Measurements from ENCODE around the gene UBE2Q1.
A peak's percentile ranks its signal among the peaks of the same experiment; 100 is the strongest.

Gene UBE2Q1

DNA sequence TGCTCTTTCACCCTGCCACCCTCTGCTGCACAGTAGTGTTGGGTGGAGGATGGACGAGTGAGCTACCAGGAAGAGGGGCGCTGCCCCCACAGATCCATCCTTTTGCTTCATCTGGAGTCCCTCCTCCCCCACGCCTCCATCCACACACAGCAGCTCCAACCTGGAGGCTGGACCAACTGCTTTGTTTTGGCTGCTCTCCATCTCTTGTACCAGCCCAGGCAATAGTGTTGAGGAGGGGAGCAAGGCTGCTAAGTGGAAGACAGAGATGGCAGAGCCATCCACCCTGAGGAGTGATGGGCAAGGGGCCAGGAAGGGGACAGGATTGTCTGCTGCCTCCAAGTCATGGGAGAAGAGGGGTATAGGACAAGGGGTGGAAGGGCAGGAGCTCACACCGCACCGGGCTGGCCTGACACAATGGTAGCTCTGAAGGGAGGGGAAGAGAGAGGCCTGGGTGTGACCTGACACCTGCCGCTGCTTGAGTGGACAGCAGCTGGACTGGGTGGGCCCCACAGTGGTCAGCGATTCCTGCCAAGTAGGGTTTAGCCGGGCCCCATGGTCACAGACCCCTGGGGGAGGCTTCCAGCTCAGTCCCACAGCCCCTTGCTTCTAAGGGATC is 17.6 kb upstream of the UBE2Q1 start:
- no peak for DNase-seq

DNA sequence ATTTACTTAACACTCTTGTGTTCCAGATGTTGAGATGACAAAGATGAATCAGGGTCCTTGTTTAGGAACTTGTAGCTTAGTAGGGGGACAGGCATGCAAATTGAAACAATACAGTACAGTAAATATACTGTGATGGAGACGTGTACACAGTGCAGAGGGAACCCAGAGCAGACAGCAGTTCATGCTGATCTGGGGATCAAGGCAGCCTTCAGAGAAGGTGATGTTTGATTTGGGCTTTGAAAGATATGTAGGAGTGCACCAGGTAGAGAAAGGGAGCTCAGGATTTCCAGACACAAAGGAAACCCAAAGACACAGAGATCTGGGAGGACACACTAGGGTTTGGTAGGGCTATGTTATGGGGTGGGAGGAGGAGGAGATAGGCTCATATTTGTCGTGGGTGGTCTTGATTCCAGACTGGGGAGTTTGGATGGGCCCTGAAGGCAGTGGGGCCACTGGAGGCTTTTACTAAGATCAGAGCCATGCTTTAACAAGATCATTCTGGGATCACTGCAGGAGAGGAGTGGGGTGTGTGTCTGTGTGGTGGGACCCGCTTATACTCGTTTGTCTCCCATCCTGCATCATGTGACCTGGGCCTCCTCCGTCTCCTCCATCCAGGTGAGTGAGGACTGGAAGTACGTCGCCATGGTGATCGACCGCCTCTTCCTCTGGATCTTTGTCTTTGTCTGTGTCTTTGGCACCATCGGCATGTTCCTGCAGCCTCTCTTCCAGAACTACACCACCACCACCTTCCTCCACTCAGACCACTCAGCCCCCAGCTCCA is 16.9 kb upstream of the UBE2Q1 start:
- DNase-seq = no peak

DNA sequence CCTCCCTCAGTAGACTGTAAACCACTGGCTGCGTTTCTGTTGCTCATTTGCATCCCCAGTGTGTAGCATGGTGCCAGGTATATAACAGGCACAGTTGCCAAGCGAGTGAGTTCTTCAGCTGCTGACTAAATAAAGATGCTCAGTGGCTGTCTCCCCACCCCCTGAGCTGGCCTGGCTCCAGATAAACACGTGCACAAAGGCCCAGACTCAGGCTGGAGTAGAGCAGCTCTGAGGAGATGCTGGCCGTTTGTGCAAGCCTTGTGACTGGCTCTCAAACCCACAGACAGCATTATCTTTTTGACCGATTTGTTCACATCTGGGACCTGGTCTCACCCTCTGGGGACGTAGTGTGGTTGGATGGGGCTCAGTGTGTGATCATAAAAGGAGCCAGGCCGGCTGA is 16.3 kb upstream of the UBE2Q1 start:
- no peak for DNase-seq

DNA sequence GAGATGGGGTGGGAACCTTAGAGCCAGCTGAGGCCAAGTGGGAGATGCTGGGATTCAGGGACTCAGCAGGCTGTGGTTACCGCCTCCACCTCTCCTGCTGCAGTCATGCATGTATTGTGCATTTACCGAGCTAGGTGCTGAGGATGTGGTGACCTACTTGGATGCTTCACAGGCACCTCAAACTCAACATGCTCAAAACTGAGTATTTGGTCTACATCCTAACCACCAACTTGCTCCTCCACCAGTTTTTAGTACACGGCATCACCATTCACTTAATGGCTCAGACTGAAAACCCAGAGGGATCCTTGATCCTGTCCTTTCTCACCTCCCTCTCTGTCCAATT is 14.7 kb upstream of the UBE2Q1 start:
- no peak for DNase-seq

DNA sequence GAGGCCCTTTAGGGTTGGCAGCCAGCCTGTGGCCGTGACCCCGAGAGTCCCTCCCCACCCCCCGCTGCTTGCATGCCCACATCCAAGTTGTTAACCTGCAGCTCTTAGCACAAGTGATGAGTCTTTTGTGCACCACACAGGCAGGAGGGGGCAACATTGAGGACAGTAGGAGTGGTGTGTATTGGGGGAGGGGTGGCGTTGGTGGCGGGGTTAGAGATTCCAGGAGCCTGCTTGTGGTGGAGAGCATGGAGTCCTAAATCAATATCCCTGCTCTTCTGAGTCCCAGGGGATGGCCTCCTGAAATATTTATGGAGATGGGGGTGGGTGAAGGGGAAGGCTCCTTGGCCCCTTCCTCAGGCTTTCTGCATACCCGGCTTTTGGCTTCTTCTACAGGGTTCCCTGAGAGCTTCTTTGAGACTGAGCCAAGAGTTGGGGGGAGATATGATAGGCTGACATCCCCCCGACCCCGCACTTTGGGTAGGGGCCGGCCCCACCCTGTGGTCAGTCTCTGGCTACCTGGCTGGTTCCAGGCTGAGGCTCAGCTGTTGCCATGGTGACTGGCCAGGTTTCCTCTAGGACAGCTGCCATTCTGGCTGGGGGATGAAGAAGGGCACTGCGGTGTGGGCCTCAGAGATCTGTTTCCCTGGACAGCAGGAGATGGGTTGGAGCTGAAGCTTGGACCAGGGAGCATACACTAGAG is 14.2 kb upstream of the UBE2Q1 start:
- no peak for DNase-seq

DNA sequence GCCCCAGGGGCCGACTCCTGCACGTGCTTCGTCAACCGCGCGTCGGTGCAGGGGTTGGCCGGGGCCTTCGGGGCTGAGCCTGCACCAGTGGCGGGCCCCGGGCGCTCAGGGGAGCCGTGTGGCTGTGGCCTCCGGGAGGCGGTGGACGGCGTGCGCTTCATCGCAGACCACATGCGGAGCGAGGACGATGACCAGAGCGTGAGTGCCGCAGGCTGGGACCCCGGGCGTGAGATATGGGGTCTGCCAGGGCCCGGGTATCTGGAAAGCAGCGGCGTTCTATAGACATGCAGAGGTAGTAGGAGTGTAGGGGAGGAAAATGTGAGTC is 13.5 kb upstream of the UBE2Q1 start:
- no peak for DNase-seq

DNA sequence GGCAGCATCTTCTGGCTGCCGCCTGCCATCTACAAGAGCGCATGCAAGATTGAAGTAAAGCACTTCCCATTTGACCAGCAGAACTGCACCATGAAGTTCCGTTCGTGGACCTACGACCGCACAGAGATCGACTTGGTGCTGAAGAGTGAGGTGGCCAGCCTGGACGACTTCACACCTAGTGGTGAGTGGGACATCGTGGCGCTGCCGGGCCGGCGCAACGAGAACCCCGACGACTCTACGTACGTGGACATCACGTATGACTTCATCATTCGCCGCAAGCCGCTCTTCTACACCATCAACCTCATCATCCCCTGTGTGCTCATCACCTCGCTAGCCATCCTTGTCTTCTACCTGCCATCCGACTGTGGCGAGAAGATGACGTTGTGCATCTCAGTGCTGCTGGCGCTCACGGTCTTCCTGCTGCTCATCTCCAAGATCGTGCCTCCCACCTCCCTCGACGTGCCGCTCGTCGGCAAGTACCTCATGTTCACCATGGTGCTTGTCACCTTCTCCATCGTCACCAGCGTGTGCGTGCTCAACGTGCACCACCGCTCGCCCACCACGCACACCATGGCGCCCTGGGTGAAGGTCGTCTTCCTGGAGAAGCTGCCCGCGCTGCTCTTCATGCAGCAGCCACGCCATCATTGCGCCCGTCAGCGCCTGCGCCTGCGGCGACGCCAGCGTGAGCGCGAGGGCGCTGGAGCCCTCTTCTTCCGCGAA is 12.9 kb upstream of the UBE2Q1 start:
- DNase-seq = no peak

DNA sequence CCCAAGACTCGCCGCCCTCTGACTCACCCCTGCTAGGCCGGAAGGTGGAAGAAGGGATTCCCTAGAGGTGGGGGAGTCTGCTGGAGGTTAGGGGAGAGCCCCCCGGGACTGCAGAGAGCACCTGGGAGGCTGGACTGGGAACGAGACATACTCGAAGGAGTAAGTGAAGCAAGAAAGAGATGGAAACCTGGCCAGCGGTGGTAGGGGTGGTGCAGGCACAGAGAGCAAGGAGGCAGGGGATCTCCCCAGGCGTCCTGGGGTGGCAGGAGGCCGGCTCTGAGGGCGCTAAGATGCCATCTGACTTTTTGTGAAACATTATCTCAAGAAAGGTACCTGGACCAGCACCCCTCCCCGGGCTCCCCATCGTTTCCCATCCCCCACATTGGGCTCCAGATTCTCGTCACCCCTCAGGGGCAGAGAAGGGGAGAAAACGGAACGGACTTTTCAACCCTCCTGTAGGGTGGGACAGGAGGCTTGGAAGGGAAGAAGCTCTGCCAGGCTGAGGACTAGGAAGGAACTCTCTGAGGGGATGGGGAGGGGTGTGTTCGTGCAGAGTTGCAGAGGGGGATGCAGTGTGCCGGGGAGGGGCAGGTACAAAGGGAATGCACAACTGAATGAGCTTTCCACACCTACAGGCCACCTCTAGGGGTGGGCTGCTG is 9.8 kb upstream of the UBE2Q1 start:
- DNase-seq = no peak

DNA sequence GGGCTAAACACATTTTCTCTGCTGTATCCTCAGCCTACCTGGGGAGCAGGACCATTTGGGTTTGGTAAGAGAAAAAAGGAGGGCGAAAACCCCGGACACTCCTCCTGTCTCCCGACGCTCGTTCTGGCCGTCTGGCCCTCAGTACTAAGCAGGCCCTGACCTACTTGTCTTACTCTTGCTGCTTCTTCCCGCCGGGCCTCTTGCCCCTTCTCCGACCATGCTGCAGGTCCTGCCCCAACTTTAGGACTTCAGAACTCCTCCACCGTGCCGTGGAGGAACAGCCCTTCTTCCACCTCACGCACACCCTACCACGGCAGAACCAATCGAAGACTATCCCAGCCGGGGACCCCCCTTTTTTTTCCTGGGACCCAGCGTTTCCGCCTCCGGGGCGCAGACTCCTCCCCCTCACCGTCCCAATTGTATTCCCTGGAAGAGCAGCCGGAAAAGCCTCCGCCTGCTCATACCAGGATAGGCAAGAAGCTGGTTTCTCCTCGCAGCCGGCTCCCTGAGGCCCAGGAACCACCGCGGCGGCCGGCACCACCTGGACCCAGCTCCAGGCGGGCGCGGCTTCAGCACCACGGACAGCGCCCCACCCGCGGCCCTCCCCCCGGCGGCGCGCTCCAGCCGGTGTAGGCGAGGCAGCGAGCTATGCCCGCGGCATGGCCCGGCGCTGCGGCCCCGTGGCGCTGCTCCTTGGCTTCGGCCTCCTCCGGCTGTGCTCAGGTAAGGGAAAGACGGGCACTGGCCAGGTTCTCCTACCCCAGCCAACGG is 9.1 kb upstream of the UBE2Q1 start, which contains the start of gene CHRNB2:
Gene CHRNB2, plus strand, starts transcription at position 393 of the 771 bp plus-strand sequence. Its CDS starts 267 bp downstream, at position 660.
- peak; percentile 83 for DNase-seq

DNA sequence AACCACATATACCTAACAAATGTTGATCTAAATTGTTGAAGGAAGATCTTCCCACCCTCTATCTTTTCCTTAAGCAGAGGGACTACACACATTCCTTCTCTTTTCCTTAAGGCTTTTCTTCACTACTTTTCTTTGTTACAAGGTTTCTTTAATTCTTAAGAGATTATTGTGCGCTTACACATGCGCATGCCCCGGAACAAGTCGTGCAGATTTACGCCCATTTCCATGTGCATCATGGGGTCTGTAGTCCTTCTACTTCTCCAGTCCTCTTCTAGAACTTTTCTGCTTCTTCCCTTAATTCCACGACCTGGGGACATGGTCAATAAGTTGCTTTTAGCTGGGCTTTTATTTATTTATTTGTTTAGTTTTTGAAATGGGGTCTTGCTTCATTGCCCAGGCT is 7.4 kb upstream of the UBE2Q1 start:
- DNase-seq = no peak

DNA sequence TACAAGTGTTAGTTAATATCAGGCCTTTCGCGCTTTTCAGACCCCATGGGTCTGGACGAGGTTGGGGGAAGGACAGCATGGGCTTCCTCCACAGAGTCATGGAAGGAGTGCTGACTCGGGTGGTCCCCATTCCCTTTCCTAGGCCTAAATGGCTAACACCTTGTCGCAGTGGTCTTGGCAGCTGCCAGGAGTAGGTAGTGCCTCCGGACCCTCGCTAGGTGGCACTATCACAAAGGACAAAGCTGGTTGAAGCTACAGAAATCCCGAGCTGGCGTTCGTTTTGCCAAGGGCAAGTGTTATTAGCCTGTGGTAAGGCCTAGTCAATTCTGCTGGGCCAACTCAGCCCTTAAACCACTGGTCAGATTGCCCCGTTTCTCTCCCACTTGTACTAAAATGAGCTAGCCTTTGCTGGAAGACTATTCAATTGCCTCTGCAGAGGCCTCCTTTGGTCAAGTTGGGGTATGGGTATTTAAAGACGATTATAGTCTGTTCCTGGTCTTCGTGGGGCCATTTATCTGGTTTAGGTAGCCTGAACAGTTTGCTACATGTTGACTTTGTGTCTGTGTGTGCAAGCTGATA is 1.1 kb upstream of the UBE2Q1 start:
- peak; percentile 86 for DNase-seq

DNA sequence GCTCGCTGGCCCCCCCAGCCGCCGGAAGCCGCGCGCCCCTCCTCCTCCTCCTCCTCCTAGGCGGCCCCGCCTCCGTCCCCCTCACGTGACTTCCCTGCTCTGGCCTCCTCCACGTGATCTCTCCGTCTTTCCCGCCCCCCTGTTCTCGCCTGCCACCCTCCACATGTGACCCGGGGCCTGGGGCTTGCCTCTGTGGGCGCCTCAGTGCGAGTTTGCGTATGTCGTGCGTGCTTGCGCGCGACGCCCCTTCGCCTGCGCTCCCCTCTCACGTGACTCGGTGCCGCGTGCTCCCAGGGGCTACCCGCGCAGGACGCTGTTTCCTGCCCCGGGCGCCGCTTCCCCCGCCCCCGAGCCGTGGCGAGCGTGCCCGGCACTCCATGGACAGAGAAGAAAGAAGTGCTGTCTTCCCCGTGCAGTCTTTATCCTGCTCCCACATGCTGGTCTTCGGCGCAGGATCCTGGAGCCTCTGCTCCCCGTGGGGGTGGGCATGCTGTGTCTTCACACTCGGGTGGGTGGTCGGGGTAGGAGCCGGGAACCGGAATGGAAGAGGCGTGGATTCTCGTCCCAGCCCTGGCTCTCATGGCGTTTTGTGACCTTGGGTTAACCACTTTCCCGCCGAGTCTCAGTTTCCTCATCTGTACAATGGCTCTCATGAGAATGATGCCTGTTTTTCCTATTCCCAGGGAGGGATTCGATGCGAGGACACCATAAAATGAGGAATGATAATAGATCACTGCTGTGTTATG is 431 bp upstream of the UBE2Q1 start:
- peak; percentile 99 for DNase-seq

DNA sequence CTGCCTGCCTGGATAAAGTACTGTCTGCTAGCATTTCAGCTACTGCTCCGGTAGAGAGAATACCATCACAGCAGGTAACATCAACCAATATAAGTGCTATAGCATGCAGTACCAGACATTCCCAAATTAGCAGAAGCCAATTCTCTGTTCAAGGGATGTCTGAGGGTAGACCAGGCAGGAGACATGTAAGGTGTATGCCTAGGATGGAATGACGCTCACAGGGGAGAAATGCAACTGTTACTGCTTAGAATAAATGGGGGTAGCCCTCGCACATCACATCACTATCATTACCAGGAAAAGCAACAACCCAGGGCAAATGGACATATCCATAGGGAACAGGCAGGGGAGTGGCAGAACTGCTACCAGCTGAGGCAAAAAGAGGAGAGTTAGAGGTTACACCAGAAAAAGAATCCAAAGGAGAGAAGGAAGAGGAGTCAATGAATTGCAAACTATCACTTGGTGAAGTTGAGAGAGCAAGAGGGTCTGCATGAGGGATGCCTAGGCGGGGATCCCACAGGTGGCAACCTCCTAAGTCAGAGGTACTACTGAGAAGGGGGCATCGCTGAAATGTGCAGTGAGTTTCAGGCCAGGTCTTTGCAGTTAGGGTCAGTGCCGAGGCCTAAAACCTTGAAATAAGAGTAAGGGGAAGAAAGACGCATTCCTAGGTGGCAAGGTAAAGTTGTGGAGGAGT is 1.1 kb downstream of the UBE2Q1 start:
- DNase-seq = no peak

DNA sequence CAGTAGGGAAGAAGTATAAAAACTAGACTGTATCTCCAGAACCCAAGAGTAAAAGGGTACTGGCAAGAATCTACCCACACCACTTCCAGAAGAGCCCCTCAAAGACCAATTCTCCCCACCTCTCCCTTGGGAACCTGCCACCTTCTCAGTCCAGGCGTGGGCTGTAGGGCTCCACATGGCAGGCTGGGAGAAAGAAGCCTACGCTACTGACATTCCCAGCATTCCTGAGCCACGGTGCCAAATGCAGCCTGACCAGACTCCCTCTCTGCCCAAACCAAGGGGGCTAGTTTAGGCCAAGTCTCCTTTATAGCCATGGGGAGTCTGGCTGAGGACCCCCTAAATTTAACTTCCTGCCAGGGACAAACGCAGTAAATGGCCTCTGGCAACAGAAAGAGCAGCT is 2.0 kb downstream of the UBE2Q1 start:
- no peak for DNase-seq

DNA sequence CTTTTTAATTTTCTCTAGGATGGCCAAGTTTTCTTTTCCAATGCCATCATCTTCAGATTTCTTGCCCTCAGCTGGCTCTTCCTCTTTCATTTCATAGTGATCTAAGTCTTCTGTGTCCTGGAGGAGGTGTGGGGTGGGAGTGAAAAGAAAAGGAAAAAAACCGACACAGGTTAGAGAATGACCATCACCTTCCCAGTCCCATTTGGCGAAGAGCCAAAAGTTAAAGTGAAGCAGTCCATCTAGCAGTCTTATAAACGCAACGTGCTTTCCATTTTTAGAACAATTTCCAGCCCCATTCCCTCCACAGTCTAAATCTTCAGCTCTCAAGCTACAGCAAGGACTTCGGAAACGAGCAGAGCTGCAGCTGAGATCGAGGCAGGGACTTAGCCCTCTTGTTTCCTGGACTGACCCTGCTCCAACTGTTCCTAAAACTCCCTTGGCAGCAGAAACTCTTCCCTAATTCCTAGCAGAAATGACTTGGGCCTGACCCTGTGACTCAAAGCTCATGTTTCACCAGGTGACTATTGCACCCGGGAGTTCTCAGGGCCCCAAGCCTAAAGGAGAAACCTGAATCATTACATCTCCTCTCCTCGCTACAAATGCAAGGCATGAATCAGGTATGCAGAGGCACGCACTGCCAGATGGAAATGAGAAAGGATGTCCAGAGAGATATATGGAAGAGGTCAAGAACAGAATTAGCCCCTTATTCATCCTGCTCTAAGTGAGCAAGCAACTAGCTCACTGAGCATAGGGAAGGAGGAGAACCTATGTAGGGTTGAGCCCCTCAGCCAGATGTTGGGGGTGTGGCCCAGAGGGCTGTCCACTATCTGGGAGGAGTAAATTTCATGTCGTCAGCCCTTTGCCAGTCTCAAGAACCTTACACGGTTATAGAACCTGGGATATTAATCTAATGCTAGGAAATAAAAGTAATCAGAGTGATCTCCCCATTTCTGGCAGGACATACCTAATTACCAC is 5.1 kb downstream of the UBE2Q1 start:
- no peak for DNase-seq

DNA sequence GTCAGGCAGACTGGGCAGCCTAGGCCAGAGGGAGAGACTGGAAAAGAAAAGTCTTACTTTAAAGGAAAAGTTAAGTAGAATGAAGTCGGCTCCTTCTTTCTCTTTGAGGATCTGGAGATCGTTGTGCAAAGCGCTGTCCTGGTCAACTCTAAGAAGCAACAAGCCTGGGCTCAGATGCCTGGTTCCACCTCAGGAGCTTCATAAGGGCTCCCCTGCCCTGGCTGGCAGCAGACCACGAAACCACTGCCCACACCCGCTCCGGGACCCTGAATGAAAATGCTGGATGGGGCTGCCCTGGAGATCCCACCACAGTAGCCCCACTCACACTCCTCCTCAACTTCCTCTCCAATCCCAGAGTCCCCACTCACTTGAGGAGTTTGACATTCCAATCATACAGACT is 6.4 kb downstream of the UBE2Q1 start:
- no peak for DNase-seq

DNA sequence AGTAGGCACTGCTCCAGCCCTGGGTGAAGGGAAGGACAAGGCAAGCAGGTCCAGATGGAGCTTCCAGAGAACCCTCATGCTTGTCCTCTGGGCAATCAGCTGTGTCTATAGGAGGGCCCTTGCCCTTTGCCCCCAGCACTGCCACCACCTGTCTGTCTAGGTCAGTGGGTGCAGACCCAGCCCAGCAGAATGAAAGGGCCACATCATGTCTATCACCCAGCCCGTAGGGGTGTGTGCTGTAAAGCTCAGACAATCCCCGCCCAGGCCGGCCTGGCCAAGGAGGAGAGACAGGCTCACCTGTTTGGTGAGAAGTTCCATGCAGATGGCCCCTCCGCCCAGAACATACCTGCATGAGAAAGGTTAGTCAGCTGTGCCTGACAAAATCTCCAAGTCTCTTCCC is 7.0 kb downstream of the UBE2Q1 start:
- no peak for DNase-seq

DNA sequence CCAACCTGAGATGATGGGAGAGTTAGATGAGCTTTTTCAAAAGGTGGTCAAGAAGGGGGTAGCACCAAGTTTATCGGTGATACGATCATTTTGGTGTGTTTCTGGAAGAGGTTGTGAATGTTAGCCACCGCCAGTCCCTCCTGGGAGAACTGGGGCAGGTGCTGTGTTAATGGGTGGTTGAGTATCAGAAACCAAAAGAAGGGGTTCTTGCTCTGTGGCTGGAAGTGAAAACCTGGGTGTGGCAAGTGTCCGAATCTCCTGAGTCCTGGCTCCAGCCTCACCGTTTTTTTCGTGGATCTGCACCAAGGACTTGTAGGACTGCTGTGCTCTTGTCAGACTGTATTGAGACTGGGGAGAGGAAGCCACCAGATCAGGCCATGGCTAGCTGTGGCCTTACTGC is 7.8 kb downstream of the UBE2Q1 start:
- DNase-seq = no peak

DNA sequence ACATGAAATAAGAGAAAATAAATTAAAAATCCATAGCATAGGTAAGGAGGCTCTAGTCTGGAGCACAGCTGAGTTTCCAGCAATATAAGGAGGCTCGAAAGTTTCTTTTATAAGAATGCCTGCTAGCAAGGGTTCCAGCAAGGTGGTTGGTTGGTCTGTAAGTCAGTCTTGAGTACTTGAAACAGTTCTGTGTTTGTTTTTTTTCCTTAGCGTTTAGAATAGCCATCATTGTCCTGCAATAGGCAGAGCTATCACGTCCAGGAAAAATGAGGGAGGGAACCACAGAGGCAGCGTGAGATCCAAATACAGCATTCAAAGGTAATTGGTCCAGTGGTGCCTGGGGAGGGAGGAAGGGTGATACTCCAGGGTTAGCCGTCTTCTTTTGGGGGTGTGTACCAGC is 8.4 kb downstream of the UBE2Q1 start:
- DNase-seq = no peak
